ENCODE results near the gene IL1R1. TPM values are rescaled to one million over a fixed set of nuclear protein-coding genes. Genes with fewer than 3 reads are reported as not detected.

IL1R1 gene
- total and polyA plus RNA-seq, 2 of the 4 experiments (the other 2 are of a cell fraction), result 6.5 to 13.8 TPM

GRCh38 chr2:102179788-102180686, 37.5 kb downstream of the IL1R1 start:
- H2AK5ac ChIP-seq (ENCODE audit: low read depth, low read length), result no peak overlapping the region
- H2BK120ac ChIP-seq (ENCODE audit: low read depth, low read length), result no peak overlapping the region
- no peak overlapping the region for H3K9ac ChIP-seq (ENCODE audit: low read depth, low read length)
- H3K4me1 ChIP-seq (ENCODE audit: control insufficient read depth, insufficient read depth, low read length), result no peaks in the 10 kb centered on the region
- no peak overlapping the region for H4K91ac ChIP-seq (ENCODE audit: insufficient read depth, low read depth, low read length)
- no peak overlapping the region for H3K56ac ChIP-seq (ENCODE audit: extremely low read depth, insufficient read depth, low read length)
- ChIA-PET CTCF (no interaction called here), POLR2A (ENCODE audit: unreplicated experiment) (no interaction called here)
- no peaks in the 10 kb centered on the region for H3K9me1 ChIP-seq (ENCODE audit: insufficient read depth, low read length)
- H3K23ac ChIP-seq (ENCODE audit: low read depth, low read length), result no peak overlapping the region
- no peak overlapping the region for H4K5ac ChIP-seq (ENCODE audit: low read depth, low read length)
- ATAC-seq (ENCODE audit: low read depth) (no peak), DNase-seq (no peak)
- H3K36me3 ChIP-seq (ENCODE audit: control insufficient read depth, insufficient read depth, low read length), result peaks cover 34% of the 10 kb centered on the region
- H3K4me3 ChIP-seq (ENCODE audit: insufficient read depth, low read depth, low read length), result no peak overlapping the region
- H3K9me3 ChIP-seq (ENCODE audit: control insufficient read depth, insufficient read depth, low read length), result no peaks in the 10 kb centered on the region
- in situ Hi-C loops (cut with MboI; ENCODE audit: low sequenced_read_pairs) (loop anchor here (10.0 kb wide), 2 partner anchors 265 to 295 kb away; no protein-coding TSS in a partner anchor), dilution Hi-C loops (cut with HindIII; ENCODE audit: low sequenced_read_pairs, unreplicated experiment) (no loop called here), intact Hi-C loops (cut with micrococcal nuclease) (no loop called here)
- no peak overlapping the region for H2BK15ac ChIP-seq (ENCODE audit: low read depth, low read length)
- no peaks in the 10 kb centered on the region for H3K79me1 ChIP-seq (ENCODE audit: low read depth in 1 of 2, low read length in 2 of 2)
- H3K4ac ChIP-seq (ENCODE audit: low read depth, low read length), result no peak overlapping the region
- BruUV-seq (replicated peaks), result no TSS peak
- WGBS, 2 experiments (ENCODE audit: extremely low coverage in 2 of 2, insufficient read length in 1 of 2), result 100% methylated on average over 1 of the region's 2 CpGs; no CpG with 5 or more reads in 1 of the 2 experiments
- no peak overlapping the region for H2BK20ac ChIP-seq (ENCODE audit: low read depth, low read length)
- no peaks in the 10 kb centered on the region for H3K27me3 ChIP-seq (ENCODE audit: control insufficient read depth, insufficient read depth, low read length)
- no peak overlapping the region for H2AK9ac ChIP-seq (replicated peaks; ENCODE audit: low read depth, low read length, poor library complexity)
- H3K4me2 ChIP-seq (ENCODE audit: low read depth, low read length), result no peak overlapping the region
- no peak overlapping the region for H2AFZ ChIP-seq (replicated peaks; ENCODE audit: low read length, poor library complexity)
- no peak overlapping the region for H3K14ac ChIP-seq (replicated peaks; ENCODE audit: low read depth, low read length)
- H3K18ac ChIP-seq (ENCODE audit: low read depth, low read length), result no peak overlapping the region
- no peak for TF ChIP-seq MXI1 (IDR thresholded peaks at IDR 0.05; ENCODE audit: borderline replicate concordance, low read depth, low read length)
- TF ChIP-seq SMC3 (IDR thresholded peaks at IDR 0.05; ENCODE audit: low read depth, low read length), result no peak
- no peak for TF ChIP-seq CHD1 (IDR thresholded peaks at IDR 0.05; ENCODE audit: low read depth, low read length)
- no peak for TF ChIP-seq USF2 (IDR thresholded peaks at IDR 0.05; ENCODE audit: low read depth, low read length)
- H3K27ac ChIP-seq (ENCODE audit: insufficient read depth, low read length), result no peak overlapping the region
- H4K8ac ChIP-seq (ENCODE audit: low read depth in 2 of 2, low read length in 2 of 2), result no peak overlapping the region
- H4K20me1 ChIP-seq (ENCODE audit: insufficient read depth, low read length), result no peaks in the 10 kb centered on the region
- no peak overlapping the region for H2BK5ac ChIP-seq (ENCODE audit: low read depth, low read length, poor library complexity, severe bottlenecking)

Measured in IMR-90 (cell line).